ENCODE measurements around the gene RPS16.
A peak's percentile ranks its signal among the peaks of the same experiment; 100 is the strongest.

RPS16 gene

GRCh38 chr19:39417463-39418181 lies 18.1 kb downstream of the RPS16 start:
- no peak for DNase-seq

- no peak for DNase-seq
Observed at GRCh38 chr19:39416152-39417120, 19.3 kb downstream of the RPS16 start.

GRCh38 chr19:39415111-39416046 lies 20.4 kb downstream of the RPS16 start:
- no peak for DNase-seq

GRCh38 chr19:39413911-39414608 lies 21.7 kb downstream of the RPS16 start:
- DNase-seq, result no peak

GRCh38 chr19:39413272-39413910 lies 22.4 kb downstream of the RPS16 start:
- DNase-seq, result no peak

- DNase-seq, result no peak
Observed at GRCh38 chr19:39412867-39413271, 22.9 kb downstream of the RPS16 start.

GRCh38 chr19:39412100-39412866 lies 23.5 kb downstream of the RPS16 start, which contains the start of gene PLEKHG2:
Gene PLEKHG2, plus strand, starts transcription at chr19:39412669. Its CDS starts 1,418 bp downstream, at chr19:39414087.
- peak; percentile 99 for DNase-seq

- peak; percentile 94 for DNase-seq
Observed at GRCh38 chr19:39411832-39412099, 24.0 kb downstream of the RPS16 start.

- DNase-seq, result no peak
Observed at GRCh38 chr19:39411081-39411831, 24.5 kb downstream of the RPS16 start.

GRCh38 chr19:39410831-39411080 lies 25.0 kb downstream of the RPS16 start:
- DNase-seq, result no peak

- DNase-seq, result peak; percentile 76
Observed at GRCh38 chr19:39410017-39410830, 25.5 kb downstream of the RPS16 start.

GRCh38 chr19:39409208-39410016 lies 26.3 kb downstream of the RPS16 start:
- DNase-seq, result peak; percentile 88

GRCh38 chr19:39408392-39409207 lies 27.1 kb downstream of the RPS16 start:
- no peak for DNase-seq

- peak; percentile 74 for DNase-seq
Observed at GRCh38 chr19:39407660-39408391, 27.9 kb downstream of the RPS16 start.

GRCh38 chr19:39407410-39407659 lies 28.4 kb downstream of the RPS16 start:
- no peak for DNase-seq

GRCh38 chr19:39406656-39407409 lies 28.9 kb downstream of the RPS16 start, which contains the start of gene ZFP36:
Gene ZFP36, plus strand, starts transcription at chr19:39406847. Its CDS starts 58 bp downstream, at chr19:39406905.
- peak; percentile 89 for DNase-seq
